Measurements from ENCODE around the gene EIF4G3. TPM values are rescaled to one million over a fixed set of nuclear protein-coding genes. Genes with fewer than 3 reads are reported as not detected.
A peak's percentile ranks its signal among the peaks of the same experiment; 100 is the strongest.

The EIF4G3 gene
- polyA plus RNA-seq, 4 donors, result 10.8 to 32.1 (median 20.1) TPM

DNA sequence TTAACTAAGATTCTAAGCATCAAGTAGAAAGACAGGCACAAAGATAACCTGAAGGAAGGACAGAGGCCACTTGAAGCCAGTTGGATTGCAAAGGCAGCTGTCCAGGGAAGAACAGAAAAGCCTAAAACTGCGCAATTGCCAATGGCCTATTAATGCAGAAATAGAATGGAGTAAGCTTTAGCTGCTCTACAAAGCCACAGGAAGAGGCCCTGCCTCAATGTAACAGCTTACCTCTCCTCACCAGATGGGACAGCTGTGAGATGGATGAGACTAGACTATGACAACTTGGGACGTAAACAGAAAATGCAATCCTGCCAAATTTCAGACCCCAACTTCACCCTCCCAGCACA is 176.5 kb downstream of the EIF4G3 start:
- H3K27me3 ChIP-seq (ENCODE audit: control insufficient read depth in 3 of 3, insufficient read depth in 3 of 3, low read length in 3 of 3), result no peaks in the 10 kb centered on the region
- no peak overlapping the region for H3K27ac ChIP-seq (ENCODE audit: low read depth in 1 of 3, low read length in 2 of 3)
- no peak overlapping the region for H3K4me3 ChIP-seq (ENCODE audit: low read depth in 1 of 3, low read length in 3 of 3)
- peaks cover 0 to 2% (median 0%) of the 10 kb centered on the region in 3 donors for H3K4me1 ChIP-seq (ENCODE audit: control insufficient read depth in 3 of 3, insufficient read depth in 2 of 3, low read depth in 1 of 3, low read length in 2 of 3)
- H3K36me3 ChIP-seq (ENCODE audit: control insufficient read depth in 3 of 3, insufficient read depth in 2 of 3, low read depth in 1 of 3, low read length in 3 of 3), result no peaks in the 10 kb centered on the region
- WGBS, 3 donors, result 85 to 95% (median 92%) methylated on average over 2 of the region's 2 CpGs
- DNase-seq, result no peak
- H3K9me3 ChIP-seq (ENCODE audit: control insufficient read depth in 2 of 2, insufficient read depth in 1 of 2, low read depth in 1 of 2, low read length in 1 of 2), result no peaks in the 10 kb centered on the region
- FAIRE-seq, result no peak

DNA sequence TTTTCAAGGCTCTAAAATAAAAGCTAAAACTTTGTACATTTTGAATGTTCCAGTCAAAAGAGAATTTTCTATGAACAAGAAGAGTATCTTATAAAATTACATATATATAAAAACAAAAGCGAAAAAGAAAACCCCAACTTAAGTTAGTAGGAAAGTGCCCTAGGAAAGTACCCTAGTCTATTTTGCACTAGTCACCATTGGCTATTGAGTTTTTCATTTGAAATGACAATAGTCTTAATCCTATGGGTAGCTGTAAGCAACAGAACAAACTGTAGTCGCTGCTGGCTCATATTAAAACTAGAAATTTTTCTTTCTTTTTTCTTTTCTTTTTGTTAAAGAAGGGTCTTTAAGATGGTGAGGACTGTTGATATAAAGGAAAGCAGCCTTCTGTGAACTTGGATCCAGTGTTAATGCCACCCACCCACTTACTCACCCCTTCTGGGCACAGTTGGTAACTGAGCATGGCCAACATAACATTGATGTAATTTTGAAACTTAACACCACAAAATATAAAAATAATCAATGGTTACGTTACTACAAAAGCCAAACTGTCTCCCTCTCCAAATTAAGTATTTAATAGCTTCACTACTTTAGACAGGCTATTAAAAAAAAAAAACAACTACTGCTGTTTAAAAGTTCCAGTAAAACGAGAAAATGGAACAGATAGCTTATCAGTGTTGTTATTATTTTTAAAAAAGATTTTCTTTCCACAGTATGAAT is 177.0 kb downstream of the EIF4G3 start:
- peaks cover 0 to 2% (median 0%) of the 10 kb centered on the region in 3 donors for H3K4me1 ChIP-seq (ENCODE audit: control insufficient read depth in 3 of 3, insufficient read depth in 2 of 3, low read depth in 1 of 3, low read length in 2 of 3)
- FAIRE-seq, result no peak
- no peak for DNase-seq
- H3K4me3 ChIP-seq (ENCODE audit: low read depth in 1 of 3, low read length in 3 of 3), result no peak overlapping the region
- no peak overlapping the region for H3K27ac ChIP-seq (ENCODE audit: low read depth in 1 of 3, low read length in 2 of 3)
- no peaks in the 10 kb centered on the region for H3K36me3 ChIP-seq (ENCODE audit: control insufficient read depth in 3 of 3, insufficient read depth in 2 of 3, low read depth in 1 of 3, low read length in 3 of 3)
- H3K27me3 ChIP-seq (ENCODE audit: control insufficient read depth in 3 of 3, insufficient read depth in 3 of 3, low read length in 3 of 3), result no peaks in the 10 kb centered on the region
- 81 to 87% (median 86%) methylated on average over 4 of the region's 4 CpGs for WGBS, 3 donors
- H3K9me3 ChIP-seq (ENCODE audit: control insufficient read depth in 2 of 2, insufficient read depth in 1 of 2, low read depth in 1 of 2, low read length in 1 of 2), result no peaks in the 10 kb centered on the region

DNA sequence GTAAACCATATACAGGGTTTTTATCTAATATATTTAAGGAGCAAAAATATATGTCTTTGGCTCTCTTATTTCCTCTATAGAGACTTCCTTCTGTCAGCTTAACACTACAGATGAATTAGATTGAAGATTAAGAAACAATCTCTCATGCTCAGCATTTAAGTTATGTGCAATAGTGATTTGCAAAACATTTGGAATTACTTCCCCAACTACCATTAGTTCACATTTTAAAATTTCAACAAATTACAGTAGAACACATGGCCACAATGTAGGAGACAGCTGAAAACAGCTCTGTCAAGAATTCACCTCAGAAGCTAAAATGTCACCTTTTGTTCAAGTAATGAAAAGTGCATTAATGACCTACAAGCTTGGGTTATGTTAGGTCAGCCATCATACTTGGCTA is 177.9 kb downstream of the EIF4G3 start:
- Histone ChIP-seq H3K4me3 (ENCODE audit: low read depth in 1 of 3, low read length in 3 of 3) (no peak overlapping the region), H3K27ac (ENCODE audit: low read depth in 1 of 3, low read length in 2 of 3) (no peak overlapping the region), H3K9me3 (ENCODE audit: control insufficient read depth in 2 of 2, insufficient read depth in 1 of 2, low read depth in 1 of 2, low read length in 1 of 2) (no peaks in the 10 kb centered on the region), H3K36me3 (ENCODE audit: control insufficient read depth in 3 of 3, insufficient read depth in 2 of 3, low read depth in 1 of 3, low read length in 3 of 3) (no peaks in the 10 kb centered on the region), H3K4me1 (ENCODE audit: control insufficient read depth in 3 of 3, insufficient read depth in 2 of 3, low read depth in 1 of 3, low read length in 2 of 3) (peaks cover 0 to 2% (median 0%) of the 10 kb centered on the region in 3 donors), H3K27me3 (ENCODE audit: control insufficient read depth in 3 of 3, insufficient read depth in 3 of 3, low read length in 3 of 3) (no peaks in the 10 kb centered on the region)
- no peak for FAIRE-seq
- DNase-seq, result no peak

DNA sequence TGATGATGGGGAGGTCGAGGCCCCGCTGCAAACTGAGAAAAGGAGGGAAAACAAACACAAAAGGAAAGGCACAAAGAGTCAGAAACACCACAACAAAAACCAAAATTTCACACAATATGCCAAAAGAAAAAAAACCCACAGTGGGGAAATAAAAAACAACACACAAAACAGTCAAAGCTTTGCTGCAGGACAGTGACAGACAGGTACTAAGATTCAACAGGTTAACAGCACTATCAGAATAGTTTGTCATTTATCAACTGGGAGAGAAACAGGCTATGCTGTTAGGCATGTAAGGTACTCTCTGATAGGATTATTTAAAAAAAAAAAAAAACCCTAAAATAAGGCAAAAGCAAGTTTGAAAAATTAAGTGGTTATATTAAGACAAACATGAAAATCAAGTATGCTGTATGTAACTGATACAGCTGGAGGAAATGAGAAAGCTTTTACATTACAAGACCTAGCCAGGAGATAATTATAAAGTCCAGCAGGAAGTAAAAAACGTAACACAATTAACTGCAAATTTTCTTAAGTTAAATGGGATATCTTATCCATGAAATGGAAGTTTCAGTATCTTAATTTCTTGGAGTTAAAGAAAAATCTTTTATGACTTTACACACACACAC is 179.0 kb downstream of the EIF4G3 start:
- Histone ChIP-seq H3K27ac (ENCODE audit: low read depth in 1 of 3, low read length in 2 of 3) (no peak overlapping the region), H3K4me1 (ENCODE audit: control insufficient read depth in 3 of 3, insufficient read depth in 2 of 3, low read depth in 1 of 3, low read length in 2 of 3) (peaks cover 0 to 2% (median 0%) of the 10 kb centered on the region in 3 donors), H3K36me3 (ENCODE audit: control insufficient read depth in 3 of 3, insufficient read depth in 2 of 3, low read depth in 1 of 3, low read length in 3 of 3) (no peaks in the 10 kb centered on the region), H3K4me3 (ENCODE audit: low read depth in 1 of 3, low read length in 3 of 3) (no peak overlapping the region), H3K27me3 (ENCODE audit: control insufficient read depth in 3 of 3, insufficient read depth in 3 of 3, low read length in 3 of 3) (no peaks in the 10 kb centered on the region), H3K9me3 (ENCODE audit: control insufficient read depth in 2 of 2, insufficient read depth in 1 of 2, low read depth in 1 of 2, low read length in 1 of 2) (no peaks in the 10 kb centered on the region)
- DNase-seq (no peak), FAIRE-seq (no peak)
- 54 to 74% (median 70%) methylated on average over 3 of the region's 3 CpGs for WGBS, 3 donors

DNA sequence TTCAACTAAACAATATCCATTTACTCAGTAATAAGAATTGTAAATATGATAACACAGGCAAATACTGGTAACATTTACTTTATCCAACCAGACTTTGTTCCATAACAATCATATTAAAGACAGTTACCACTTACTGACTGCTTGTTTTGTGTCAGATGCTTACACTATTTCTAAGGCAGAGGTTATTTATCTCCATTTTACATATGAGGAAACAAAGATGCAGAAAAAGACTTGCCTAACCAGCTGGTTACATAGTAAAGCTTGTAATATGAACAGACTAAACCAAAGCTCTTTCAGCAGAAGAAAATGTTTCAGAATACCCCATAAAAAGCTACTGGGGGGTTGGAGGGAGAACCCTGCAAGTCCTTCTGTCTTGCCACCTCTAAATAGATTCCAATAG is 180.1 kb downstream of the EIF4G3 start:
- FAIRE-seq, result no peak
- H3K4me1 ChIP-seq (ENCODE audit: control insufficient read depth in 3 of 3, insufficient read depth in 2 of 3, low read depth in 1 of 3, low read length in 2 of 3), result peaks cover 0 to 2% (median 0%) of the 10 kb centered on the region in 3 donors
- DNase-seq, result peak in 1 of 2 donors; percentile 12
- no peaks in the 10 kb centered on the region for H3K9me3 ChIP-seq (ENCODE audit: control insufficient read depth in 2 of 2, insufficient read depth in 1 of 2, low read depth in 1 of 2, low read length in 1 of 2)
- H3K27ac ChIP-seq (ENCODE audit: low read depth in 1 of 3, low read length in 2 of 3), result no peak overlapping the region
- H3K36me3 ChIP-seq (ENCODE audit: control insufficient read depth in 3 of 3, insufficient read depth in 2 of 3, low read depth in 1 of 3, low read length in 3 of 3), result no peaks in the 10 kb centered on the region
- H3K27me3 ChIP-seq (ENCODE audit: control insufficient read depth in 3 of 3, insufficient read depth in 3 of 3, low read length in 3 of 3), result no peaks in the 10 kb centered on the region
- no peak overlapping the region for H3K4me3 ChIP-seq (ENCODE audit: low read depth in 1 of 3, low read length in 3 of 3)

DNA sequence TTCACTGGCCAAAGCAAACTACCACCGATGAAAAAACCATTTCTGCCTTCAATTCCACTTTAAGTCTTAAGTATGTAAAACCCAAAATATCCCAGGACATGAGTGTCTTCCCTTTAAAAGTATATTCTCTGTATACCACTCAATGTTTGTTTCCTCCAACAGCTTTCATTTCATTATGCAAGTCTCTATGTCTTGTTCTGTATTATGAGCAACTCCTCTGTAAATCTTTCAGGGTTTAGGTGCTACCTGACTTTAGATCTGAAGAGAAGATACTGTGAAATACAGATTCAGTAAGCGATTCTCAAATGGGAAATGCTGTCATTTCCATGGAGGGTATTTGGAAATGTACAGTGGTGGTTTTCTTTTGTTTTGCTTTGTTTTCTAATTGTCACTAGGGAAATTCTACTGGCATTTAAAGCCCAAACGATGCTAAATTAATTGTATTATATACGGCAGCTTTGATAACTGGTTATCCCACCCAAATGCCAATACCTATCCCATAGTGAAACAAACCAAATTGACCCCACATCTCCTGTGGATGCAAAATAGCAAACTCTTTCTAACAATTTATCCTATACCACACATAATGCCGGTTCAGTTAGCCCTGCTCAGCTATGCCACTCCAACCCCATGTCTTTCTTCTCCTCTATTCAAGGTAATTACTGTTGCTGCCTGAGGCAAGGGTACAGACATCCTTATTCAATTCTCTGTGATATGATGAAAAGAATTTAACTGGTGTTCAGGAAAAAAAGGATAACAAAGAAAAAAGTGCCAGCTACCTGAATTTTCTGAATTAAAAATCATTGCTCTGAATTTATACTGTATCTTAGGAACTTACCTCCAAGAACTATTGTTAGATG is 182.8 kb downstream of the EIF4G3 start:
- H3K4me1 ChIP-seq (ENCODE audit: control insufficient read depth in 3 of 3, insufficient read depth in 2 of 3, low read depth in 1 of 3, low read length in 2 of 3), result peaks cover 0 to 2% (median 0%) of the 10 kb centered on the region in 3 donors
- H3K36me3 ChIP-seq (ENCODE audit: control insufficient read depth in 3 of 3, insufficient read depth in 2 of 3, low read depth in 1 of 3, low read length in 3 of 3), result peaks cover 0 to 6% (median 0%) of the 10 kb centered on the region in 3 donors
- FAIRE-seq (no peak), DNase-seq (no peak)
- H3K4me3 ChIP-seq (ENCODE audit: low read depth in 1 of 3, low read length in 3 of 3), result no peak overlapping the region
- no peaks in the 10 kb centered on the region for H3K9me3 ChIP-seq (ENCODE audit: control insufficient read depth in 2 of 2, insufficient read depth in 1 of 2, low read depth in 1 of 2, low read length in 1 of 2)
- WGBS, 3 donors, result 80 to 85% (median 82%) methylated on average over 5 of the region's 5 CpGs
- H3K27me3 ChIP-seq (ENCODE audit: control insufficient read depth in 3 of 3, insufficient read depth in 3 of 3, low read length in 3 of 3), result no peaks in the 10 kb centered on the region
- H3K27ac ChIP-seq (ENCODE audit: low read depth in 1 of 3, low read length in 2 of 3), result no peak overlapping the region

DNA sequence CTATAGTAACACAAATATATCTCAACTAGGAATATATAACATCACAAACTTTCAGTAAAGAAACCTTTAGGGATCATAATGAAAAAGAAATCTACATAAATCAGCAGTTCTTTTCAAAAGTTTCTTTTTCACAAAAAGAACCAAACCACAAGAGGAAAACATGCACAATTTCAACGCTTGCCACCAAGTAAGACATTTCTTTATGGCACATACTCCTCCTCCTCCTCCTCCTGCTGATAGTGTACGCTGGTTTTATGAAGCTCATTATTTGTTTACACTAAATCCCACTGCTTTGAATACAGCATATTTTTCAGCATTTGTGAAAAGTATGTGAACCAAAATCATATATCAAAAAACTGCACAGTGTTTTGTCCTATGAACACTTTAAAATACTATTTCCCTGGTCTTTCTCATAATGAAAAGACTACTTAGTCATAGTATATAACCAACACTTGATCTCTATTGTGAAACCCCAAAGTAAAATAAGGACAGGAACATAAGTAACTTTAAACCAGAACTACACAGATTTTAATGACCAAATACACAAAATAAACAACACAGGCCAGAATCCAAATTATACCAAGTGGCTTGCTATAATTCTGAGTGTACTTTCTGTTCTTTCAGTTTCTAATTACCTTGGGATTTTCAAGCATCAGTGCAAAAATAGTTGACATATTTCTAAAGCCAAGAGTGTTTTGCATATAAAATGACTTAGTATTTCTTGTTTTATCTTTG is 184.2 kb downstream of the EIF4G3 start:
- no peak overlapping the region for H3K4me3 ChIP-seq (ENCODE audit: low read depth in 1 of 3, low read length in 3 of 3)
- FAIRE-seq (no peak), DNase-seq (no peak)
- WGBS, 3 donors, result 43 to 69% (median 52%) methylated on average over 2 of the region's 2 CpGs
- no peaks in the 10 kb centered on the region for H3K9me3 ChIP-seq (ENCODE audit: control insufficient read depth in 2 of 2, insufficient read depth in 1 of 2, low read depth in 1 of 2, low read length in 1 of 2)
- H3K27me3 ChIP-seq (ENCODE audit: control insufficient read depth in 3 of 3, insufficient read depth in 3 of 3, low read length in 3 of 3), result no peaks in the 10 kb centered on the region
- peaks cover 0 to 6% (median 0%) of the 10 kb centered on the region in 3 donors for H3K36me3 ChIP-seq (ENCODE audit: control insufficient read depth in 3 of 3, insufficient read depth in 2 of 3, low read depth in 1 of 3, low read length in 3 of 3)
- peak overlapping the region in 1 of 3 donors; percentile 12 for H3K27ac ChIP-seq (ENCODE audit: low read depth in 1 of 3, low read length in 2 of 3)
- peaks cover 0 to 2% (median 0%) of the 10 kb centered on the region in 3 donors for H3K4me1 ChIP-seq (ENCODE audit: control insufficient read depth in 3 of 3, insufficient read depth in 2 of 3, low read depth in 1 of 3, low read length in 2 of 3)

DNA sequence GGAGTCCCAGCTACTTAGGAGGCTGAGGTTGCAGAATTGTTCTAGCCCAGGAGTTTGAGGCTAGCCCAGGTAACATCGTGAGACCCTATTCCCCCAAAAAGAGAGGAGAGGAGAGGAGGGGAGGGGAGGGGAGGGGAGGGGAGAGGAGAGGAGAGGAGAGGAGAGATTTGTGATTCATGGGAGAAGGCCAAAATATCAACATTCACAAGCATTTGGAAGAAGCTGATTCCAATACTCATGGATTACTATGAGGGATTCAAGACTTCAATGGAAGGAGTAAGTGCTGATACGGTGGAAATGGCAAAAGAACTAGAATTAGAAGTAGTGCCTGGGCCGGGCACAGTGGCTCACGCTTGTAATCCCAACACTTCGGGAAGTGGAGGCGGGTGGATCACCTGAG is 187.8 kb downstream of the EIF4G3 start:
- DNase-seq (no peak), FAIRE-seq (no peak)
- H3K9me3 ChIP-seq (ENCODE audit: control insufficient read depth in 2 of 2, insufficient read depth in 1 of 2, low read depth in 1 of 2, low read length in 1 of 2), result no peaks in the 10 kb centered on the region
- H3K27me3 ChIP-seq (ENCODE audit: control insufficient read depth in 3 of 3, insufficient read depth in 3 of 3, low read length in 3 of 3), result no peaks in the 10 kb centered on the region
- no peak overlapping the region for H3K4me3 ChIP-seq (ENCODE audit: low read depth in 1 of 3, low read length in 3 of 3)
- no peaks in the 10 kb centered on the region for H3K4me1 ChIP-seq (ENCODE audit: control insufficient read depth in 3 of 3, insufficient read depth in 2 of 3, low read depth in 1 of 3, low read length in 2 of 3)
- WGBS, 3 donors, result 95 to 100% (median 97%) methylated on average over 5 to 6 of the region's 6 CpGs
- no peak overlapping the region for H3K27ac ChIP-seq (ENCODE audit: low read depth in 1 of 3, low read length in 2 of 3)
- peaks cover 0 to 6% (median 0%) of the 10 kb centered on the region in 3 donors for H3K36me3 ChIP-seq (ENCODE audit: control insufficient read depth in 3 of 3, insufficient read depth in 2 of 3, low read depth in 1 of 3, low read length in 3 of 3)

Measured in small intestine (tissue), 7 donors.